ENCODE data around the gene CNNM1.

Gene CNNM1

GRCh38 chr10:99341248-99341647 is 12.1 kb downstream of the CNNM1 start:
- Histone ChIP-seq H3K27ac (ENCODE audit: low read depth, low read length) (no peak overlapping the region), H3K27me3 (ENCODE audit: control insufficient read depth, low read length) (no peaks in the 10 kb centered on the region; the same call in 1 of the 2 replicates), H3K9me2 (replicated peaks; ENCODE audit: control insufficient read depth, low read length) (no peaks in the 10 kb centered on the region), H3F3A (ENCODE audit: control insufficient read depth, insufficient read depth) (no peaks in the 10 kb centered on the region), H3K9me3 (ENCODE audit: control insufficient read depth, insufficient read depth, low read length) (no peaks in the 10 kb centered on the region), H3K4me2 (ENCODE audit: low read length) (no peak overlapping the region), H3K79me2 (ENCODE audit: control insufficient read depth, low read length) (no peaks in the 10 kb centered on the region), H3K4me3 (ENCODE audit: low read length) (no peak overlapping the region), H3K4me1 (ENCODE audit: control insufficient read depth, low read length) (no peaks in the 10 kb centered on the region), H4K20me1 (ENCODE audit: control insufficient read depth, insufficient read depth, low read depth, low read length) (no peaks in the 10 kb centered on the region), H3K36me3 (ENCODE audit: control insufficient read depth, low read length) (no peaks in the 10 kb centered on the region)
- TF ChIP-seq EZH2phosphoT487 (IDR thresholded peaks at IDR 0.05; ENCODE audit: borderline replicate concordance, low read length) = no peak
- no peak for TF ChIP-seq CTCF (IDR thresholded peaks at IDR 0.05; ENCODE audit: low read depth, low read length, poor library complexity, severe bottlenecking)

- no peak overlapping the region for H3K4me3 ChIP-seq (ENCODE audit: low read length)
- no peaks in the 10 kb centered on the region for H3F3A ChIP-seq (ENCODE audit: control insufficient read depth, insufficient read depth)
- H3K27ac ChIP-seq (ENCODE audit: low read depth, low read length) = no peak overlapping the region
- no peaks in the 10 kb centered on the region; the same call in 1 of the 2 replicates for H3K27me3 ChIP-seq (ENCODE audit: control insufficient read depth, low read length)
- TF ChIP-seq EZH2phosphoT487 (IDR thresholded peaks at IDR 0.05; ENCODE audit: borderline replicate concordance, low read length) (no peak), CTCF (IDR thresholded peaks at IDR 0.05; ENCODE audit: low read depth, low read length, poor library complexity, severe bottlenecking) (no peak)
- H3K36me3 ChIP-seq (ENCODE audit: control insufficient read depth, low read length) = no peaks in the 10 kb centered on the region
- no peak overlapping the region for H3K4me2 ChIP-seq (ENCODE audit: low read length)
- H4K20me1 ChIP-seq (ENCODE audit: control insufficient read depth, insufficient read depth, low read depth, low read length) = no peaks in the 10 kb centered on the region
- H3K9me2 ChIP-seq (replicated peaks; ENCODE audit: control insufficient read depth, low read length) = no peaks in the 10 kb centered on the region
- H3K9me3 ChIP-seq (ENCODE audit: control insufficient read depth, insufficient read depth, low read length) = no peaks in the 10 kb centered on the region
- H3K79me2 ChIP-seq (ENCODE audit: control insufficient read depth, low read length) = no peaks in the 10 kb centered on the region
- H3K4me1 ChIP-seq (ENCODE audit: control insufficient read depth, low read length) = no peaks in the 10 kb centered on the region
Observed at GRCh38 chr10:99341860-99342490, 12.8 kb downstream of the CNNM1 start.

GRCh38 chr10:99343262-99343661 is 14.1 kb downstream of the CNNM1 start:
- TF ChIP-seq CTCF (IDR thresholded peaks at IDR 0.05; ENCODE audit: low read depth, low read length, poor library complexity, severe bottlenecking) (no peak), EZH2phosphoT487 (IDR thresholded peaks at IDR 0.05; ENCODE audit: borderline replicate concordance, low read length) (no peak)
- Histone ChIP-seq H3K9me3 (ENCODE audit: control insufficient read depth, insufficient read depth, low read length) (no peaks in the 10 kb centered on the region), H3F3A (ENCODE audit: control insufficient read depth, insufficient read depth) (no peaks in the 10 kb centered on the region), H3K9me2 (replicated peaks; ENCODE audit: control insufficient read depth, low read length) (no peaks in the 10 kb centered on the region), H3K27ac (ENCODE audit: low read depth, low read length) (no peak overlapping the region), H3K4me3 (ENCODE audit: low read length) (no peak overlapping the region), H3K27me3 (ENCODE audit: control insufficient read depth, low read length) (no peaks in the 10 kb centered on the region; the same call in 1 of the 2 replicates), H3K79me2 (ENCODE audit: control insufficient read depth, low read length) (no peaks in the 10 kb centered on the region), H3K4me2 (ENCODE audit: low read length) (no peak overlapping the region), H3K4me1 (ENCODE audit: control insufficient read depth, low read length) (no peaks in the 10 kb centered on the region), H3K36me3 (ENCODE audit: control insufficient read depth, low read length) (no peaks in the 10 kb centered on the region), H4K20me1 (ENCODE audit: control insufficient read depth, insufficient read depth, low read depth, low read length) (no peaks in the 10 kb centered on the region)
